ENCODE measurements around the gene DGAT2. TPM values are rescaled to one million over a fixed set of nuclear protein-coding genes. Genes with fewer than 3 reads are reported as not detected.

The DGAT2 gene
- total RNA-seq, 1 donor from 2014 or later = 1.4 TPM

DNA sequence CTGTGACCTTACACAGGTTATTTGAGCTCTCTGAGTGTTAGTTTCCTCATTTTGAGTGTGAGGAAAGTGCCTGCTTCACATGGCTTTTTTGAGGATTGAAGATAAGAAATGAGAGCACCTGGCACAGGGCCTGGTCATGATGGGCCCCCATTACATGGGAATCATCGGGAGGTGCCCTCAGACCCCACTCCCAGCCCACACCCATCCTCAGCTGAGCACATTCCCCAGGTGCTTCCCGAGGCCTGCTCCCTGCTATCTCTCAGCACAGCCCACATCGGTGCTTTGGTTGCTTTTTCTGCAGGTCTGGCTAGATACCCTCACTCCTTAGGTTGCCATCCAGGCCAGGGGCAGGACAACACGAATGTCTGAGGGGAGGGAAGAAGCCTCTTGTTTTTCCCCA, 16.6 kb downstream of the DGAT2 start:
- Mint-ChIP-seq H3K27ac (no peak overlapping the region), H3K27me3 (peaks cover 3% of the 10 kb centered on the region), H3K4me3 (ENCODE audit: low read depth) (no peak overlapping the region), H3K36me3 (ENCODE audit: insufficient read depth) (no peaks in the 10 kb centered on the region), H3K9me3 (ENCODE audit: low read depth) (no peaks in the 10 kb centered on the region), H3K4me1 (ENCODE audit: low read depth) (peaks cover 21% of the 10 kb centered on the region)
- TF ChIP-seq, protein P1, sequence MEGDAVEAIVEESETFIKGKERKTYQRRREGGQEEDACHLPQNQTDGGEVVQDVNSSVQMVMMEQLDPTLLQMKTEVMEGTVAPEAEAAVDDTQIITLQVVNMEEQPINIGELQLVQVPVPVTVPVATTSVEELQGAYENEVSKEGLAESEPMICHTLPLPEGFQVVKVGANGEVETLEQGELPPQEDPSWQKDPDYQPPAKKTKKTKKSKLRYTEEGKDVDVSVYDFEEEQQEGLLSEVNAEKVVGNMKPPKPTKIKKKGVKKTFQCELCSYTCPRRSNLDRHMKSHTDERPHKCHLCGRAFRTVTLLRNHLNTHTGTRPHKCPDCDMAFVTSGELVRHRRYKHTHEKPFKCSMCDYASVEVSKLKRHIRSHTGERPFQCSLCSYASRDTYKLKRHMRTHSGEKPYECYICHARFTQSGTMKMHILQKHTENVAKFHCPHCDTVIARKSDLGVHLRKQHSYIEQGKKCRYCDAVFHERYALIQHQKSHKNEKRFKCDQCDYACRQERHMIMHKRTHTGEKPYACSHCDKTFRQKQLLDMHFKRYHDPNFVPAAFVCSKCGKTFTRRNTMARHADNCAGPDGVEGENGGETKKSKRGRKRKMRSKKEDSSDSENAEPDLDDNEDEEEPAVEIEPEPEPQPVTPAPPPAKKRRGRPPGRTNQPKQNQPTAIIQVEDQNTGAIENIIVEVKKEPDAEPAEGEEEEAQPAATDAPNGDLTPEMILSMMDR (IDR thresholded peaks at IDR 0.05; ENCODE audit: unreplicated experiment) = no peak
- no peak for DNase-seq (ENCODE audit: low spot score, unreplicated experiment)

DNA sequence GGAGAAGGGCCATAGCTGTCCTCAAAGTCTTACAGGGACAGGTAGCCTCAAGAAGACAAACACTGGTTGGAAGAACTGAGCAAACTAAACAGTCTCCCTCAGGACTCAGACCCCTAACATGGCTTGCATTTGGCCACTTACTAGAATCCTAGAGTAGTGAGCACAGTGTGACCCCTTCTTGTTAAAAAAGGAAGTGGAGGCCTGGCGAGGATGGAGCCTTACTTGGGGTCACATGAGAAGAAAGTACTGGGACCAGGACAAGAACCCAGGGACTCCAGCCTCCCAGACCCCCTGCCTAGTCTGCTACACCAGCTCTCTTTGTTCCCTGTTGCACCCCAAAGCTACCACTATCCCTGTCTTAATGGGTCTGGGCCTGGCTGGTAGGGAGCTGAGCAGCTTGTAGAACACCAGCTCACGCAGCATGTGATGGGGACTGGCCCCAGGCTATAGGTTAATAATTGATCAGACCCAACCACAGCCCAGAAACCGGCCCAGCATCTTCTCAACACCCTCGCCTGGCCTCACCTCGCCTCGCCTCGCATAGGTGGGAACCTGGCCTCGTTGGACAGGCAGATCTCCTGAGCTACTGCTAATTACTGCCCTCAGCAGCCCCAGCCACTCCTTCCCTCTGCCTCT, 17.6 kb downstream of the DGAT2 start:
- H3K36me3 Mint-ChIP-seq (ENCODE audit: insufficient read depth) = no peaks in the 10 kb centered on the region
- TF ChIP-seq, protein P1 (IDR thresholded peaks at IDR 0.05; ENCODE audit: unreplicated experiment) = no peak
- no peaks in the 10 kb centered on the region for H3K9me3 Mint-ChIP-seq (ENCODE audit: low read depth)
- H3K4me1 Mint-ChIP-seq (ENCODE audit: low read depth) = peaks cover 21% of the 10 kb centered on the region
- peaks cover 3% of the 10 kb centered on the region for H3K27me3 Mint-ChIP-seq
- peak overlapping the region; percentile 49 for H3K27ac Mint-ChIP-seq
- DNase-seq (ENCODE audit: low spot score, unreplicated experiment) = peak; percentile 38
- H3K4me3 Mint-ChIP-seq (ENCODE audit: low read depth) = no peak overlapping the region

DNA sequence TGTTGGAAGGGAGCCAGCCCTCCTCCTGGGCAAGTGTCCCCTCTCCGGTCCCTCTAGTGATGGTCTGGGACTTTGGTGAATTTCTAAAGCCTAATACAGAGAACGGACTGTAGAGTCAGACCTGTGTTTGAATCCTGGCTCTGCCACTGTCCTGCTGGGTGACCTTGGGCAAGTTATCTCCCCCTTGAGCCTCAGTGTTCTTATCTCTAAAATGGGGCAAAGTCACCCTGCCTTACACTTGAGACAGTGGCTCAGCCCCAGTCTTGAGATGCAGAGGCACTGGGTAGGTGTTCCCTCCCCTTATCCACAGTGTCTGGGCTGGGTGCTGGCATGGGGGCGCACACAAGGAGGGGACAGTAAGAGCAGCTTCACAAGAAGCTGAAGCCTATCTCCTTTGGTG, 20.9 kb downstream of the DGAT2 start:
- no peaks in the 10 kb centered on the region for H3K9me3 Mint-ChIP-seq (ENCODE audit: low read depth)
- H3K27ac Mint-ChIP-seq = no peak overlapping the region
- no peaks in the 10 kb centered on the region for H3K36me3 Mint-ChIP-seq (ENCODE audit: insufficient read depth)
- no peak for DNase-seq (ENCODE audit: low spot score, unreplicated experiment)
- H3K4me3 Mint-ChIP-seq (ENCODE audit: low read depth) = no peak overlapping the region
- peaks cover 14% of the 10 kb centered on the region for H3K4me1 Mint-ChIP-seq (ENCODE audit: low read depth)
- TF ChIP-seq, protein P1 (IDR thresholded peaks at IDR 0.05; ENCODE audit: unreplicated experiment) = no peak
- H3K27me3 Mint-ChIP-seq = peaks cover 14% of the 10 kb centered on the region

DNA sequence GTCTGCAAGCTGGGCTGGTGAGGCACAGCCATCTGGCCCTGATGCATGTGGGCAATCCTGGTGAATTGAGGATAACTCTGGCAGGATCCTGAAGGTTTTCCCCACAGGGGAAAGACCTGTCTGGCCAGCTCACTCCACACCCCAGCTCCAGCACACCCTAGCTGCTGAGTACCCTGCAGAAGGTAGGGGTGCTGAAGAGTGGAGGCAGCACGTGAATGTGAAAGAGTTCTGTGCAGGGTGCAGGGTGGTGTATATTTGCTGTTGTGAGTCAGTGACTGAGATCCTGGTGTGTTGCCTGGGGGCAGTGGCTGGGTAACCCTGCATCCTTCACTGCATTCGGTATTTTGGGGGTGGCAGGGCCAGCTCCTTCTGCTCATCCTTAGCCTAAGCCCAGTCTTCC, 22.4 kb downstream of the DGAT2 start:
- no peak overlapping the region for H3K4me3 Mint-ChIP-seq (ENCODE audit: low read depth)
- peaks cover 9% of the 10 kb centered on the region for H3K4me1 Mint-ChIP-seq (ENCODE audit: low read depth)
- no peak for DNase-seq (ENCODE audit: low spot score, unreplicated experiment)
- no peak overlapping the region for H3K27ac Mint-ChIP-seq
- H3K9me3 Mint-ChIP-seq (ENCODE audit: low read depth) = no peaks in the 10 kb centered on the region
- TF ChIP-seq, protein P1 (IDR thresholded peaks at IDR 0.05; ENCODE audit: unreplicated experiment) = no peak
- H3K27me3 Mint-ChIP-seq = peaks cover 16% of the 10 kb centered on the region
- H3K36me3 Mint-ChIP-seq (ENCODE audit: insufficient read depth) = no peaks in the 10 kb centered on the region

DNA sequence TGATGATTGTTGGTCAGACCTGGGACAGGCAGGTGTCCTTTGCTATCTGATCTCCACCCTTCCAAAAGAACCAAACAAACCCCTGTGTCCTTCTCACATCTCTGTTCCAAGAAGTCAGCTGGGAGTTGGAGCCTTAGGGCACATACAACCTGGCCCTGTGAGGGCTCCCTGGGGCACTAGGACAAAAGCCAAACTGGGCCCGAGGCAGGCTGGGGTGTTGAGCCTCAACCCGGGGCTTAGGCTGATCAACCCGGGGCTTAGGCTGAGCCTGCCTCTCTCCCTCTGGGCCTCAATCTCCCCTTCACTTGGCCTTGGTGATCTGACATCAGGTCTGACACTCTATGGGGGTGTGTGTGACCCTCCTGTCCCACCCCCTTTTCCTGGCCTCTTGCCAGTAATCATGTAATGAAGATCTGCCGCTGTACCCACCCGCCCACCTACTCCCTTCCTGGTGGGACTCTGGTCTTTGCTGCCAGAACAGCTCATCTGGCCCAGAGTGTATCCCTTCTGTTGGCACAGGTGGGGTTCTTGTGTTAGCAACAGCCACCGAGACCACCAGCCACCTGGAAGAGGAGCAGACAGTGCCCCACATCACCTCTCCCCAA, 23.7 kb downstream of the DGAT2 start:
- no peaks in the 10 kb centered on the region for H3K4me1 Mint-ChIP-seq (ENCODE audit: low read depth)
- peaks cover 16% of the 10 kb centered on the region for H3K27me3 Mint-ChIP-seq
- no peaks in the 10 kb centered on the region for H3K9me3 Mint-ChIP-seq (ENCODE audit: low read depth)
- no peaks in the 10 kb centered on the region for H3K36me3 Mint-ChIP-seq (ENCODE audit: insufficient read depth)
- TF ChIP-seq, protein P1 (IDR thresholded peaks at IDR 0.05; ENCODE audit: unreplicated experiment) = no peak
- H3K27ac Mint-ChIP-seq = no peak overlapping the region
- no peak for DNase-seq (ENCODE audit: low spot score, unreplicated experiment)
- H3K4me3 Mint-ChIP-seq (ENCODE audit: low read depth) = no peak overlapping the region
